GM13977 (cell line): ENCODE results near the gene C9orf50.
"Not testable (repeated sequence)": the region's sequence is repeated elsewhere in the genome, so short reads cannot be mapped to it uniquely, and the experiment has no call there.

Source experiments
- DNase-seq: peaks from one replicate; pipeline ENCODE4 v3.0.0; 2012; ENCODE audit warnings: low spot score
- CTCF ChIP-seq: IDR thresholded peaks from 2 replicates; pipeline ENCODE4 v1.5.1; 2012; ENCODE audit warnings: mild to moderate bottlenecking, control low read depth; ENCODE audit not compliant: insufficient read depth; ENCODE audit errors: extremely low read depth, missing control alignments
- in situ Hi-C: fragments of 300-500 bp; cut with MboI; formaldehyde crosslinking; loops from one replicate; pipeline ENCODE4 v1.12.0; 2022; ENCODE audit warnings: low sequenced_read_pairs, low pct_unique_long_range_greater_than_20kb, mixed read lengths, inconsistent platforms; ENCODE audit not compliant: unreplicated experiment

The C9orf50 gene

DNA sequence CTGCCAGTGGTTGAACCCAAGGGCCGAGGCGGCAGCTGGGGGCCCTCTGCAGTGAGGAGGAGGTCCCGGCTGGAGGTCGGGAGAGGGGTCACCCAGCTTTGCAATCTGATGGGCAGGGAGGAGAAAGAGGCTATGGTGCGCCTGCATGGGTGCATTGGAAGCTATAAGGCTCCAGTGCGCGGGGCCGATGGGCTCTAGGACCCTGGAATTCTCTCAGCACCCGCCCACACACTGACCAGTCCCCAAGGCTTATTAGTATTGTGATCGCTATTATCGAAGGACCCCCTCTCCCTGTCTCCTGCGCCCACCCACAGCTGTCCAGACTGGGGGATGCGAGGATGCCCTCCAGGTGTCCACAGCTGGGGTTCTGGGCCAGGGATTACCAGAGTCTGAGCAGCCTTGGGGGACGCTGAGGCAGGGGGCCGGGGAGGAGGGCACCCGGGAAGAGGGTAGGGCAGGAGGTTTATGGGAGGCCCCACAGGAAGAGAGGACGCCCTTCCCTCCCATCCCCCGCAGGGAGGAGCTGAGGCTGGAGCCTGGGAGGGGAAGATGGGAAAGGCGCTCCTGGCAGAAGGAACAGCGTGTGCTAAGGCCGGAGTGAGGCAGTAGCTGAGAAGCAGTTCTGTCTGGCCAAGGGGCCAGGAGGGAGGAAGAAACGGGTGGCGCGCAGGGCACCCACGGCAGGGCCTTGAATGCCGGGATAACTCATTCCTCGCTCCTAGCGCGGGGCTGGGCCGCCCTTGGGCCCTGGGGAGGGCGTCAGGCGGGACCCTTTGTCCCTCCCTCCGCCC is 24.2 kb downstream of the C9orf50 start:
- in situ Hi-C loops: no loop called here

GRCh38 chr9:129595903-129596540 is 24.9 kb downstream of the C9orf50 start:
- no peak for TF ChIP-seq CTCF
- DNase-seq: no peak
- in situ Hi-C loops: no loop called here

More for the DNA sequence above, 24.2 kb downstream of the C9orf50 start:
- TF ChIP-seq CTCF: no peak
- DNase-seq: no peak

- in situ Hi-C loops: no loop called here
- TF ChIP-seq CTCF: no peak
- DNase-seq: no peak
Observed at GRCh38 chr9:129595311-129595741, 25.6 kb downstream of the C9orf50 start.

- in situ Hi-C loops: no loop called here
- no peak for DNase-seq
- TF ChIP-seq CTCF: no peak
Observed at GRCh38 chr9:129594632-129595031, 26.3 kb downstream of the C9orf50 start.

DNA sequence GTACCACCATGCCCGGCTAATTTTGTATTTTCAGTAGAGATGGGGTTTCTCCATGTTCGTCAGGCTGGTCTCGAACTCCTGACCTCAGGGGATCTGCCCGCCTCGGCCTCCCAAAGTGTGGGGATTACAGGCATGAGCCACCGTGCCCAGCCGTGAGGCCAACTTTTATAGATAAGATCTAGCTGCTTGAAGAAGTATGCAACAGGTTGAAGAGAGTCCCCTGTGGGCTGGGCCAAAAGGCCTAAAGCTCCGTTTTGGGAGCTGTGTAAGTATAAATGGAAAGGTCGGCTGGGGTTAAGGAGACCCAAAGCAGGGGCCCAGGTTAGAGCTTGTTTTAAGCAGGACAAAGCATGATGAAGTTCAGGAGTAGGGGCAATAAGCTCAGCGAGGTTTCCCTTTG is 28.1 kb downstream of the C9orf50 start:
- DNase-seq, in situ Hi-C loops: not testable (repeated sequence)

DNA sequence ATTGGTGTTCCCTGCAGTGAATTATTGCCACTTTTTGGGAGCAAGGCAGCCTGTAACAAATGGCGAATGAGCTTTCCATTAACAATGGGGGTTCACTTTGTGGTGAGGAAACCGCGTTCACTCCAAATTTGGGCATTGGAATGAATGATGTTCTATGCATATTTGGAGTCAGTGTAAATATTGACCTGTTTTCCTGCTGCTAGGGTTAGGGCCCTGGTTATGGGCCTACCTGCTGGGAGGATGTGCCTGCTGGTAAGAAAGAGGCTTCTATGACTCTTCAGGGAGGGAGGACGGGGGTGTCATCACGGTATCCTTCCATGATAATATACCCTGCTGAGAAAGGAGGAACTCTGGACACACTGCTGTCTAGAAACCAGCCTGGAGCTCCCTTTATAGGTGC is 29.0 kb downstream of the C9orf50 start:
- in situ Hi-C loops: no loop called here
- no peak for DNase-seq
- TF ChIP-seq CTCF: no peak

GRCh38 chr9:129590466-129590865 is 30.4 kb downstream of the C9orf50 start:
- in situ Hi-C loops: no loop called here
- no peak for DNase-seq

More at GRCh38 chr9:129590466-129590865, 30.4 kb downstream of the C9orf50 start:
- TF ChIP-seq CTCF: no peak
